ENCODE results near the gene MSRB3.
"Not testable (repeated sequence)": the region's sequence is repeated elsewhere in the genome, so short reads cannot be mapped to it uniquely, and the experiment has no call there.

The MSRB3 gene

DNA sequence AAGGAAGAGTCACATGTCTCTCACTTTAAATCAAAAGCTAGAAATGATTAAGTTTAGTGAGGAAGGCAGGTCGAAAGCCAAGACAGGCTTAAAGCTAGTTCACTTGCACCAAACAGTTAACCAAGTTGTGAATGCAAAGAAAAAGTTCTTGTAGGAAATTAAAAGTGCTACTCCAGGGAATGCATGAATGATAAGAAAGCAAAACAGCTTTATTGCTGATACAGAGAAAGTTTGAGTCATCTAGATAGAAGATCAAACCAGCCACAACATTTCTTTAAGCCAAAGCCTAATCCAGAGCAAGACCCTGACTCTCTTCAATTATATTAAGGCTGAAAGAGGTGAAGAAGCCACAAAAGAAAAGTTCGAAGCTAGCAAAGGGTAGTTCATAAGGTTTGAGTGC lies 193.6 kb downstream of the MSRB3 start:
- no peak for DNase-seq (ENCODE audit: insufficient read length, low spot score)
- no peak for FAIRE-seq

GRCh38 chr12:65474831-65475230 lies 196.3 kb downstream of the MSRB3 start:
- no peak for DNase-seq (ENCODE audit: insufficient read length, low spot score)
- FAIRE-seq: no peak
- TF ChIP-seq, protein P1, sequence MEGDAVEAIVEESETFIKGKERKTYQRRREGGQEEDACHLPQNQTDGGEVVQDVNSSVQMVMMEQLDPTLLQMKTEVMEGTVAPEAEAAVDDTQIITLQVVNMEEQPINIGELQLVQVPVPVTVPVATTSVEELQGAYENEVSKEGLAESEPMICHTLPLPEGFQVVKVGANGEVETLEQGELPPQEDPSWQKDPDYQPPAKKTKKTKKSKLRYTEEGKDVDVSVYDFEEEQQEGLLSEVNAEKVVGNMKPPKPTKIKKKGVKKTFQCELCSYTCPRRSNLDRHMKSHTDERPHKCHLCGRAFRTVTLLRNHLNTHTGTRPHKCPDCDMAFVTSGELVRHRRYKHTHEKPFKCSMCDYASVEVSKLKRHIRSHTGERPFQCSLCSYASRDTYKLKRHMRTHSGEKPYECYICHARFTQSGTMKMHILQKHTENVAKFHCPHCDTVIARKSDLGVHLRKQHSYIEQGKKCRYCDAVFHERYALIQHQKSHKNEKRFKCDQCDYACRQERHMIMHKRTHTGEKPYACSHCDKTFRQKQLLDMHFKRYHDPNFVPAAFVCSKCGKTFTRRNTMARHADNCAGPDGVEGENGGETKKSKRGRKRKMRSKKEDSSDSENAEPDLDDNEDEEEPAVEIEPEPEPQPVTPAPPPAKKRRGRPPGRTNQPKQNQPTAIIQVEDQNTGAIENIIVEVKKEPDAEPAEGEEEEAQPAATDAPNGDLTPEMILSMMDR (IDR thresholded peaks at IDR 0.05; ENCODE audit: insufficient read depth, missing control alignments): no peak

More for the DNA sequence above, 193.6 kb downstream of the MSRB3 start:
- TF ChIP-seq, protein P1 (IDR thresholded peaks at IDR 0.05; ENCODE audit: insufficient read depth, missing control alignments): no peak

DNA sequence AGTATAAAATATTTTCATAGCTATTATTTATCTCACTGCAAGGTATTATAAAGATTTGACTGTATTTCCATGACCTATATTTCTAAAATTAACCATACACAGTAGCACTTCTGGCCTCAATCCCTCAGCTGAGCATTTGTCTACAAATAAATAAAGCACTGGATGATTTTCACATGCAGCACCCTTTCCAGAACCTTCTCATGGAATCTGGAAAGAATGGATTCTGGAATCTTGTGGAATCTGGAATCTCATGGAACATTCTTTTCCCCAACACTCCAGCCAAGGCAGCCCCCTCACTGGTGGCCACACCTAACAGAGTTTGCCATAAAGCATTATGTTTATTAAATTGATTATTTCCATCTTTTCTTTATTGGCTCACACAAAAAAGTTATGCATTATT lies 199.2 kb downstream of the MSRB3 start:
- TF ChIP-seq, protein P1 (IDR thresholded peaks at IDR 0.05; ENCODE audit: insufficient read depth, missing control alignments): no peak
- FAIRE-seq (no peak), DNase-seq (ENCODE audit: insufficient read length, low spot score) (no peak)

DNA sequence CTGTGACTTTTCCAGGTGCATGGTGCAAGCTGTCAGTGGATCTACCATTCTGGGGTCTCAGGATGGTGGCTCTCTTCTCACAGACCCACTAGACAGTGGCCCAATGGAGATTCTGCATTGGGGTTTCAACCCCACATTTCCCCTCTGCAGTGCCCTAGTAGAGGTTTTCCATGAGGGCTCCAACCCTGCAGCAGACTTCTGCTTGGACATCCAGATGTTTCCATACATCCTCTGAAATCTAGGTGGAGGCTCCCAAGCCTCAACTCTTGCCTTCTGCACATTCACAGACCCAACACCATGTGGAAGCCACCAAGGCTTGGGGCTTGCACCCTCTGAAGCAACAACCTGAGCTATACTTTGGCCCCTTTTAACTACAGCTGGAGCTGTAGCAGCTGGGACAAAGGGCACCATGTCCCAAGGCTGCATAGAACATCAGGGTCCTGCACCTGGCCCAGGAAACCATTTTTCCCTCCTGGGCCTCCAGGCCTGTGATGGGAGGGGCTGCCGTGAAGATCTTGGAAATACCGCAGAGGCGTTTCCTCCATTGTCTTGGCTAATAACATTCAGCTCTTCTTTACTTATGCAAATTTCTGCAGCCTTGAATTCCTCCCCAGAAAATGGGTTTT lies 205.5 kb downstream of the MSRB3 start:
- FAIRE-seq; DNase-seq (ENCODE audit: insufficient read length, low spot score): not testable (repeated sequence)

GRCh38 chr12:65488197-65488596 lies 209.7 kb downstream of the MSRB3 start:
- no peak for DNase-seq (ENCODE audit: insufficient read length, low spot score)
- TF ChIP-seq, protein P1 (IDR thresholded peaks at IDR 0.05; ENCODE audit: insufficient read depth, missing control alignments): no peak
- FAIRE-seq: no peak

GRCh38 chr12:65490250-65490649 lies 211.8 kb downstream of the MSRB3 start:
- FAIRE-seq (no peak), DNase-seq (ENCODE audit: insufficient read length, low spot score) (no peak)
- TF ChIP-seq, protein P1 (IDR thresholded peaks at IDR 0.05; ENCODE audit: insufficient read depth, missing control alignments): no peak

DNA sequence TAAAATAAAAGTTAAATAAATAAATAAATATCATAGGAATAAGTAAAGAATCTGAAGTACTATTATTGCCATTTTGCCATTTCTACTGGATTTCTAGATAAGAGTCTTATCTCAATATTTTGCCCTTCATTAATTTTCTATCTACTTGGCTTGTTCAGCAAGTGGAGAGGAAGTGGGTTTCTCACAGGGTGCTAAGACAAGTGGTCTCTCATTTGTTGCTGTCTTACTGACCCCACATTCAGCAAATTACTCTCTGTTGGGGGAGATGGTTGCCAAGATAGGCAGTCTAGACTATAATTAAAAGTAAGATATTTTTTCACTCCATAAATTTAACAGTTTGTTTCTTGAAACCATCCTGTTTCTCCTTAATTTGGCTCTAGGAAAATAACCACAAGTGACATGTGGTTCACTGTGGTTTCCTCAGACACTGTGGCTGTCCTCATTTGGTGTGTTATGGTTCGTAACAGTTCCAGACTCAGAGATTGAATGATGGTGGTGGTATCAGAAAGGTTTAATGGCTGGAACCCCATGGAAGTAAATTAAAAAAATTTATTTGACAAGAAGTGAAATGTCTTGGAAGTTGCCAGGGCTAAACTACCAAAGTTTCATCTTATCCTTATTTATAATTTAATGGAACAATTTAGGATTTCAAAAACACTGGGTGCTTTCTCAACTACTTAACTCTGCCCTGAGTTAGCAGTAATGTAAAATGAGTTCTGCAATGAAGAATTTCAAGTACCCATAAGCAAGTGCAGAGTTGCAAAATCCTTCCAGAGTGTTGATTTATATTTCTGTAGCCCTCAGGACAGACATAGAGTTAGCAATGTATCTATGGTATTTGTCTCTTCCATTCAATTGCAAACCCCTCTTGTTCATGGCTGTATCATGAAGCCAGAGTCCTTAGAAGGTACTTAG lies 214.8 kb downstream of the MSRB3 start:
- no peak for DNase-seq (ENCODE audit: insufficient read length, low spot score)
- no peak for FAIRE-seq
- TF ChIP-seq, protein P1 (IDR thresholded peaks at IDR 0.05; ENCODE audit: insufficient read depth, missing control alignments): no peak

Data from D721Med (cell line).